PC-3 (cell line): Measurements from ENCODE around the gene MAP2K3. TPM values are rescaled to one million over a fixed set of nuclear protein-coding genes. Genes with fewer than 3 reads are reported as not detected.
"Not testable (repeated sequence)": the region's sequence is repeated elsewhere in the genome, so short reads cannot be mapped to it uniquely, and the experiment has no call there.

Experiments used
- ATAC-seq: fragments of 200-7000 bp; cut with Tn5 transposase; 2 replicates; pipeline ENCODE4 v1.9.1; 2020; ENCODE audit warnings: mild to moderate bottlenecking, moderate library complexity
- BruUV-seq: library from RNA; stranded (reverse); fragments of 400-500 nt; replicated peaks from 2 replicates; lab custom pipeline; 2021; lab: Mats Ljungman, UMichigan
- CTCF ChIA-PET: fragments of 300-600 bp; sonication (Branson Sonifier 250); formaldehyde crosslinking; loops from one replicate; lab custom pipeline; 2022; ENCODE audit warnings: antibody characterized with exemption; lab: Charles Lee
- POLR2A ChIA-PET: fragments of 300-600 bp; sonication (Branson Sonifier 250); formaldehyde crosslinking; loops from one replicate; lab custom pipeline; 2022; ENCODE audit warnings: antibody characterized with exemption; ENCODE audit not compliant: unreplicated experiment; lab: Charles Lee
- DNase-seq: peaks from one replicate; pipeline ENCODE4 v3.0.0-alpha.2; 2015
- H2AFZ ChIP-seq: fragments of 300-600 bp; sonication (generic); 2 replicates; pipeline ENCODE4 v1.6.0; 2016; ENCODE audit warnings: antibody characterized with exemption, low read length
- H3F3A ChIP-seq: fragments of 300-600 bp; sonication (generic); one replicate; pipeline ENCODE4 v1.6.0; 2017; ENCODE audit warnings: antibody characterized with exemption, low read length, control low read depth, mild to moderate bottlenecking; ENCODE audit not compliant: unreplicated experiment
- H3K27ac ChIP-seq: fragments of 300-600 bp; sonication (generic); 2 replicates; pipeline ENCODE4 v1.5.1; 2016; ENCODE audit warnings: mild to moderate bottlenecking, low read length
- H3K27me3 ChIP-seq: fragments of 300-600 bp; sonication (generic); 2 replicates; pipeline ENCODE4 v1.6.1; 2016; ENCODE audit warnings: low read length, mixed read lengths
- H3K36me3 ChIP-seq: fragments of 300-600 bp; sonication (generic); 2 replicates; pipeline ENCODE4 v1.6.1; 2016; ENCODE audit warnings: low read depth, mixed run types, low read length, mixed read lengths
- H3K4me1 ChIP-seq: fragments of 300-600 bp; sonication (generic); 2 replicates; pipeline ENCODE4 v1.5.1; 2016; ENCODE audit warnings: low read length; ENCODE audit not compliant: insufficient read depth
- H3K4me2 ChIP-seq: fragments of 300-600 bp; sonication (generic); 2 replicates; pipeline ENCODE4 v1.6.0; 2016; ENCODE audit warnings: low read length
- H3K4me3 ChIP-seq: fragments of 300-600 bp; sonication (generic); 2 replicates; pipeline ENCODE4 v1.5.1; 2016; ENCODE audit warnings: mild to moderate bottlenecking, low read length, mixed read lengths
- H3K79me2 ChIP-seq: fragments of 300-600 bp; sonication (generic); 2 replicates; pipeline ENCODE4 v1.6.1; 2017; ENCODE audit warnings: low read length, mixed read lengths
- H3K9ac ChIP-seq: fragments of 300-600 bp; sonication (generic); 2 replicates; pipeline ENCODE4 v1.6.0; 2016; ENCODE audit warnings: mild to moderate bottlenecking, low read length
- H3K9me2 ChIP-seq: fragments of 300-600 bp; sonication (generic); replicated peaks from 2 replicates; pipeline ENCODE4 v1.6.1; 2016; ENCODE audit warnings: mixed run types, low read length, mixed read lengths
- H3K9me3 ChIP-seq: fragments of 300-600 bp; sonication (generic); 2 replicates; pipeline ENCODE4 v1.6.1; 2016; ENCODE audit warnings: low read length, mixed read lengths
- H4K20me1 ChIP-seq: fragments of 300-600 bp; sonication (generic); 2 replicates; pipeline ENCODE4 v1.6.1; 2016; ENCODE audit warnings: low read length, mixed read lengths
- intact Hi-C: fragments of 100-400 bp; cut with micrococcal nuclease; formaldehyde crosslinking; loops from 2 replicates; pipeline ENCODE4 v1.9.0; 2023
- total RNA-seq: library from RNA; depleted of rRNA; stranded (reverse); fragments of >200 nt; gene quantifications from 2 replicates; pipeline ENCODE4 v1.2.3, GENCODE V29; 2014

The MAP2K3 gene
- total RNA-seq, 1 experiment from 2014 or later, result 54.0 TPM

GRCh38 chr17:21306611-21307272 lies 22.2 kb downstream of the MAP2K3 start:
- H3K4me3 ChIP-seq, BruUV-seq, DNase-seq, H3K79me2 ChIP-seq, H3K9ac ChIP-seq, H3K9me2 ChIP-seq, H3K9me3 ChIP-seq, H3K27me3 ChIP-seq, H3F3A ChIP-seq, ATAC-seq, intact Hi-C loops, H4K20me1 ChIP-seq, H3K27ac ChIP-seq, CTCF ChIA-PET, H3K4me2 ChIP-seq, H3K4me1 ChIP-seq, POLR2A ChIA-PET, H2AFZ ChIP-seq: not testable (repeated sequence)
- H3K36me3 ChIP-seq, result peaks cover 56% of the 10 kb centered on the region

- H3K4me2 ChIP-seq, CTCF ChIA-PET, POLR2A ChIA-PET, H3K79me2 ChIP-seq, H2AFZ ChIP-seq, ATAC-seq, BruUV-seq, H3K9me2 ChIP-seq, intact Hi-C loops, H3K27me3 ChIP-seq, H3K4me3 ChIP-seq, H3K27ac ChIP-seq, DNase-seq, H3K9me3 ChIP-seq, H3F3A ChIP-seq, H3K4me1 ChIP-seq, H3K9ac ChIP-seq, H4K20me1 ChIP-seq: not testable (repeated sequence)
- H3K36me3 ChIP-seq, result peaks cover 57% of the 10 kb centered on the region
These were observed 22.7 kb downstream of the MAP2K3 start for GRCh38 chr17:21307273-21307625.

GRCh38 chr17:21308931-21309381 lies 24.4 kb downstream of the MAP2K3 start:
- CTCF ChIA-PET, H3K79me2 ChIP-seq, H3K9ac ChIP-seq, ATAC-seq, H3K9me3 ChIP-seq, H3K4me1 ChIP-seq, H3K4me2 ChIP-seq, intact Hi-C loops, H3K4me3 ChIP-seq, BruUV-seq, H2AFZ ChIP-seq, H4K20me1 ChIP-seq, H3K27ac ChIP-seq, H3F3A ChIP-seq, POLR2A ChIA-PET, H3K9me2 ChIP-seq, H3K27me3 ChIP-seq, DNase-seq: not testable (repeated sequence)
- peaks cover 40% of the 10 kb centered on the region for H3K36me3 ChIP-seq

- peaks cover 35% of the 10 kb centered on the region for H3K36me3 ChIP-seq
- H3F3A ChIP-seq, H3K9me2 ChIP-seq, H3K9me3 ChIP-seq, ATAC-seq, H3K4me2 ChIP-seq, H2AFZ ChIP-seq, CTCF ChIA-PET, H3K9ac ChIP-seq, BruUV-seq, H3K4me1 ChIP-seq, H3K27ac ChIP-seq, H3K27me3 ChIP-seq, DNase-seq, H3K4me3 ChIP-seq, intact Hi-C loops, H4K20me1 ChIP-seq, H3K79me2 ChIP-seq, POLR2A ChIA-PET: not testable (repeated sequence)
These were observed 25.7 kb downstream of the MAP2K3 start for GRCh38 chr17:21310061-21310765.

GRCh38 chr17:21310766-21311602 lies 26.5 kb downstream of the MAP2K3 start:
- H3K36me3 ChIP-seq, result peaks cover 34% of the 10 kb centered on the region
- CTCF ChIA-PET, H3K27me3 ChIP-seq, H3K27ac ChIP-seq, H3K79me2 ChIP-seq, BruUV-seq, H3K4me3 ChIP-seq, DNase-seq, POLR2A ChIA-PET, H3K4me2 ChIP-seq, intact Hi-C loops, H3K4me1 ChIP-seq, H4K20me1 ChIP-seq, H3F3A ChIP-seq, H2AFZ ChIP-seq, H3K9me3 ChIP-seq, H3K9ac ChIP-seq, ATAC-seq, H3K9me2 ChIP-seq: not testable (repeated sequence)
